ENCODE measurements around the gene CHCHD2.
"Not testable (repeated sequence)": the region's sequence is repeated elsewhere in the genome, so short reads cannot be mapped to it uniquely, and the experiment has no call there.

The CHCHD2 gene

DNA sequence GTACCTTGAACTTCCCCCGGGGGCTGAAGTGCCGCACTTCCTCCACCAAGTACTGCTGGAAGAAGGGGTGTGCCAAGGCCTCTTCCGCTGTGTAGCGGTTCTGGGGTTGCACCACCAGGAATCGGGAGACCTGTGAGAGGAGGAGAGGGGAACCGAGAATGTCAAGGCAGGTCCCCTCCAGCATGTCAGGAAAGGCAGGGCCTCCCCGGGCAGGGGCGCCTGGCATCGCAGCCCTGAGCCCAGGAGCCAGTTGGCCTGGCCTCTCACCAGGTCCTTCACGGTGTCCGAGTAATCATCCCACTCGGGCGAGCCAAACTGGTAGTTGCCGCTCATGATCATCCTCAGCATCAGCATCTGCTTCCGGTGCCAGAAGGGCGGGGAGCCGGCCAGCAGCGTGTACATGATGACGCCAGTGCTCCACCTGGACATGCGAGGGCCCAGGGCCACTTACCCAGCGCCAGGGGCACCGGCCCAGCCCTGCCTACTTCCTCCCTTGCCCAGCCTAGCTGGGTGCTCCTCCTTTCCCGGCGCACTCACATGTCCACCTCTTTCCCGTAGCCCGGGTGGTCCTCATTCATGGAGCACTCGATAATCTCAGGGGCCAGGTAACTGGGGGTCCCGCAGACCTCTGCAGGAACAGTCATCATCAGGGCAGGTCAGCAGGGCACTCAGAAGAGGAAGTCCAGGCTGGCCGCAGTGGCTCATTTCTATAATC lies 24.5 kb downstream of the CHCHD2 start:
- DNase-seq, result no peak

GRCh38 chr7:56080726-56081435 lies 25.4 kb downstream of the CHCHD2 start:
- not testable (repeated sequence) for DNase-seq

GRCh38 chr7:56079450-56080185 lies 26.7 kb downstream of the CHCHD2 start:
- no peak for DNase-seq

DNA sequence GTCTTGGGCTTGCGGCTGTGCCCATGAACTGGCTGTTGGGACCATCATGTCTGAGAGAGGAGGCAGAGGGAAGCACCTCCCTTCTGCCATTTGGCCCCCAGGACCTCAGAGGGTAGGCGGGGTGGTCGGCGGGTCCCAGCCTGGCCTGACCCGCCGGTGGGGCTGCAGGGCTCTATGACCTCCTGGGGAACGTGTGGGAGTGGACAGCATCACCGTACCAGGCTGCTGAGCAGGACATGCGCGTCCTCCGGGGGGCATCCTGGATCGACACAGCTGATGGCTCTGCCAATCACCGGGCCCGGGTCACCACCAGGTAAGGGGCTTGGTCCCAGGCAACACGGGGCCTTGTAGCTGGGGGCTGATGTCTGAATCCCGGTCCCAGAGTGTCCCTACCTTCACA lies 28.1 kb downstream of the CHCHD2 start:
- DNase-seq, result no peak

- DNase-seq, result no peak
Measured at GRCh38 chr7:56077681-56078080, 28.6 kb downstream of the CHCHD2 start.

- DNase-seq, result peak; percentile 86
Measured at GRCh38 chr7:56074371-56074791, 31.9 kb downstream of the CHCHD2 start.

- not testable (repeated sequence) for DNase-seq
Measured at GRCh38 chr7:56066376-56066775, 39.9 kb downstream of the CHCHD2 start.

GRCh38 chr7:56063882-56064625 lies 42.2 kb downstream of the CHCHD2 start, which contains the start of gene SUMF2:
Gene SUMF2 (plus strand): TSS chr7:56064286. CDS start chr7:56064312, 26 bp downstream.
- DNase-seq, result peak; percentile 97

DNA sequence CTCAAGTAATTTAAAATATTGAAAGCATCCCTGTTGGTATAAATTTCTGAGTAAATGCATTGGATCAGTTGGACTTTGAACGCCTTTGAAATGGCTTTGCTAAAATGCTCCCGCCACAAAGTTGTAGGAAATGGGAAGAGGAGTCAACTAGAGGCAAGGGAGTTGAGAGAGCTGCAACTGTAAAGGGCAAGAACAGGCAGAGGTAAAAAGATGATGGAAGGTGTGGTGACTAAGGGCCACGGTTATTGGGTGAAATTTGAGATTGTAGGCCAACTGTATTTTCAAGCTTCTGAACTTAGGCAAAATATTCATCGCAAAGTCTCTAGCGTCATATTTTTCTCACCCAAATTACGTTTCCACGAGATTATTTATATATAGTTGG lies 42.8 kb downstream of the CHCHD2 start:
- no peak for DNase-seq

DNA sequence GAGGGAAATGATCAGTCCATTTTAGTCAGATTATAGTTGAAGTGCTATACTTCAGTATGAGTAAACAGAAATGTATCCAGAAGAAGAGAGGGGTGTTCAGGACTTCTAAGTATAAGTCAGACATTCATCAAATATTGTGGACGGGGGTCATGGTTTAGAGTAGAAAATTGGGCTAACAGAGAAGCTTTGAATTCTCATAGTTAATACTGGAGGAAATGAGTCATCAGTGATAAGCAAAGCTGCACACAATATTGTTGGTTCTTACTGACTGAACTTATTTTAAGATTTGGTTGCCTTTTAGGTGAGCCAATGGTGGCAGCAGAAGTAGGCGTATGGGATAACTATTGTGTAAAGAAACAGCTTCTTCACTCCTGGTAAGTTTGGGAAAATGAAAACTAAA lies 43.9 kb downstream of the CHCHD2 start:
- no peak for DNase-seq

- DNase-seq, result no peak
Measured at GRCh38 chr7:56053993-56054392, 52.3 kb downstream of the CHCHD2 start.

DNA sequence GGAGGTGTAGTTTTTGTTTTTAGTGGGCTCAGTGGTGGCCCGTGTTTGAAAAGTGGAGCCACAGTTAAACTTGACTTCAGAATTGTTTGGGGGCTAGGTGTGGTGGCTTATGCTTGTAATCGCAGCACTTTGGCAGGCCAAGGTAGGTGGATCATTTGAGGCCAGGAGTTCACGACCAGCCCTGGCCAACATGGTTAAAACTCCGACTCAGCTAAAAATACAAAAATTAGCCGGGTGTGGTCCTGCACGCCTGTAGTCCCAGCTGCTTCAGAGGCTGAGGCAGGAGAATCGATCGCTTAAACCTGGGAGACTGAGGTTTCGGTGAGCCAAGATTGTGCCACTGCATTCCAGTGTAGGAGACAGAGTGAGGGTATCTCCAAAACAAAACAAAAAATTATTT lies 52.9 kb downstream of the CHCHD2 start:
- DNase-seq, result no peak
